HG03460 (cell line): Measurements from ENCODE around the gene THTPA.

Source experiments
- ATAC-seq: cut with Tn5 transposase; IDR thresholded peaks from one replicate; pipeline ENCODE4 v1.9.1; 2021; ENCODE audit not compliant: unreplicated experiment

Gene THTPA

DNA sequence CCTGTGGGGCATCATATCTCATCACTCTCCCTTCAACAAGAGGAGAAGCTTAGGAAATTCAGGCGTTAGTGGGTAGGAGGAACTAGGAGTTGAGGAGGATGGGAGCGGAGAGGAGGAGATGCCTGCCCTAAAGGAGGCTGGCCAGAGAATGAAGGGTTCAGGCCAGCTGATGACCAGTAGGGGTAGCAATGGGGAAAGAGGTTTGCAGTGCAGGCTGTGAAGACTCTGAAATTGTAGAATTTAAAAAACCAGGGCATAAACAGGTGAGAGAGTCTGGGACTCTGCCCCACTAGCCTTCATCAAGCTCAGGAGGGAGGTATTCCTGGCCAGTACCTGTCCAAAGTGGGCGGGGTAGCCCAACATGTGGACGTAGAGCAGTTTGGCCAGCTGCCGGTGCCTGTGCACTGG, 10.7 kb downstream of the THTPA start:
- ATAC-seq, result no peak

DNA sequence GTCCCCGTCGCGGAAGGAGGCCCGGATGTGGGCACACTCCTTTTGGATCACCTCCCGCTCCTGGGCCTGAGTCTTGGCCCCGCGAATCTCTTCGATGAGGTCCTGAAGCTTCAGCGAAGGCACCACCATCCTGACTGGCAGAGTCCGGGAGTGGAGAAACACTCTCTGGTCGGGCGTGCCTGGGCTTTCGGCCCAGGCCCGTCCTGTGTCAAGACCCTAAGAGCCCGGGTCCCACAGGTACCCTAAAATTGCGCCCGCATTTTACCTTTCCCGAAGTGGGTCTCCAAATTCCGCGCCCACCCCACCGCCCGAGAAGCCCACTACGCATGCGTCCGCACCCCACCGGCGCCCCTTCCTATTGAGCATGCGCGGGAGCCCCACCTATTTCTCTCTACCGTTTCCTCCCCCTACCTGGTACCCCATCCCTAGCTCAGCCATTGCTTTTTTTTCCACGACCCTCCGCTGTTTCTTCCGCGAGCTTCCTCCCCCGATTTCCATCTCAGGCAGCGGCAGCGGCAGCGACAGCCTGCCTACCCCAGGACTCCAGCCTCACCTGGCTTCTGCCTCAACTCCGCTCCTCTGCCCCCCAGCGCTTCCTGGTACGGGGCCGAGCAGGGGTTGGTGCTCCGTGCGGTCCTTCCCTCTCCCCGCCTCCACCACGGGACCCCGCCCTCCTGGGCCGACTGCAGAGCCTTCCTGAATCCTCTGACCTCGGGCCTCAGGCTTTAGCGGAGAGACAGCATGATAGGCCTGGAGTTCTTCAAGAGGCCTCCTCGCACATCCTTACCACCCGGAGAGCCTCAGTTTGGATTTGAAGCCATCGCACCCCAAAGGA, 11.3 kb downstream of the THTPA start, which contains the start of gene AP1G2:
AP1G2 (minus strand) TSS at position 606 of the 835 bp plus-strand sequence; CDS start at position 129, 477 bp downstream.
- peak; percentile 89 for ATAC-seq

DNA sequence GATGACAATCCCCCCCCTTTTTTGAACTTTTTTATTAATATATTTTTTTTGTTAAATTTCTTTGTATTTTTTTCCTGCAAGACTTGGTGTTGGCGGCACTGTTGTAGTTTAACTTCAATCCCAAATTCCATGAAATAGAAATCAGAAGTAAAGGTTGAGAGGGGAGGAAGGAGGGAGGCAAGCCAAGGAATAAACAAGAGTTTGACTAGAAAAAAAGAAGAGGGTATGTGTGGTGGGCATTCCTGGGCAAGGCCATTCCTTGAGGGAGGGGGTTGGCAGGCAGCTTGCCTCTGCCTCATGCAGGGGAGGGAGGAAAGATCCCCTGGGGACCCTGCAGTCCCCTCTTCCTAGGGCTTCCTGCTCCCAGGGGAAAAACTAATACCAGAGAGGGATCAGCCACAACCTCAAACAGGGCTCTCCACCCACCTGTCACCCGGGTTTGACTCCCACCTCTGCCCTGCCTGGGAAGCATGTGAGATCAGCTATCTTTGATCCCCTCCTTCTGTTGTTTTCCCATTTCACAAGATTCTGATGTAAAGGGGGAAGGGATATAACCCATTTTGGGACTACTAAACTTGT, 12.0 kb downstream of the THTPA start:
- no peak for ATAC-seq

DNA sequence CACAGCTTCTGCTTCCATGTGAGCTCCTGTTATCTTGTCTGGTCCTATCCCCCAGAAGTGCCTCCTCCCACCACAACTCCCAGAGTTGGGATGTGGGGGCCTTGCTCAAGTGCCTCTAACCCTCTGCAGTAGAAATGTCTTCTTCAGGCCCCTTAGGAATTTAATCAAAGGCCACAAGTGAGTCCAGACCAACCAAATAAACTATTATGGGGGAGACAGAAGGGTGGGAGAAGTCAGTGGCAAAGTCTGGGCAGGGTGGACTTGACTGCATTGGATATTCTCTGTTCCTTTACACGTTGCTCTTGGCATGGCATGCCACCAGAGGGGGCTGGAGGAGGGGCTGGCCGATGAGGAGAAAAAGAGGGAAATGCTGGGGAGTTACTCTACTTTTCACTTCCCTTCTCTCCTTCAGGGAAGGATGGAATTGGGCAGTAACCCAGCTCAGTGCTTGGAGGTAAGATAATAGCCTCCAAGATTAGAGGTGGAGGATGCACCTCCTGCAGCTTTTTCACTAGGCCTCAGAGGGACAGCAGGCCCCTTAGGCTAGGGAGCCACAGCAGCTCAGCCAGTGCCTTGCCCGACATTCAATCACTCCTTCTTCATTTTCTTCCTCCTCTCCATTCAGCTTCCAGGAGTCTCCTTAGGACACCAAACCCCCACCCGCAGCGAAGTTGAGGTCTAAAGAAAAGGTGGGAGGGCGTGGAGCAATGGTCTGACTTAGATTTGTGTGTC, 12.7 kb downstream of the THTPA start:
- ATAC-seq, result no peak

DNA sequence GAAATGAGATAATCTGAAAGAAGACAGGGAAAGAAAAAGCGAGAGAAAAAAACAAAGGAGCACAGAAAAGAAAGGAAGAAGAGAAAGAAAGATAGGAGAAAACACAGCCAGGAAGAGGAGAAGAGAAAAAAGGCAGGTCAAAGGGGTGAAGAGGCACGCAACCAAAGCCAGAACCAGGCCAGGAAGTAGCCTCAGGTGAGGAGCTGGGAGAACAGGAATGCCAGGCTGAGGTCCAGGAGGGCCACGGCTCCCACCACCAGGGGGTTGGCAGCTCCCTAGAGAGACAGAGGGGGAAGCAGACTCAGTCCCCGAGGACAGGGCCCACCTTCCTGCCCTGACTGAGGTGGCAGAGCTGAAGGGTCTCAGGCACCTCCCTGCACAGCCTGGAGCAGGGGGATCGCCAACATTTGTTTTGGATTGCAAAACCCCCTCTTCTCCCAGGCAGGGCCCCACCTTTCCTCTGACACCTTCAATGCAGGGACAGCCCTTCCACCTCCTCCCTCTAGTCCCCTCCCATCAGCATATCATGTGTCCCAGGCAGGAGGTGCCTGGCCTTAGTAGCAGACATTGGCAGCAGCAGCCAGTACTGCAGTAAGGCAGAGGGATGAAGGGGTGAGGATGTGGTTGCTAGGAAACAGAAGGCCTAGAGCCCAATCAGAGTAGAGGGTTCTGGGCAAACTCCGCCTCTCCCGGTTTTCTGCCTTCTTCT, 13.5 kb downstream of the THTPA start:
- ATAC-seq, result no peak

DNA sequence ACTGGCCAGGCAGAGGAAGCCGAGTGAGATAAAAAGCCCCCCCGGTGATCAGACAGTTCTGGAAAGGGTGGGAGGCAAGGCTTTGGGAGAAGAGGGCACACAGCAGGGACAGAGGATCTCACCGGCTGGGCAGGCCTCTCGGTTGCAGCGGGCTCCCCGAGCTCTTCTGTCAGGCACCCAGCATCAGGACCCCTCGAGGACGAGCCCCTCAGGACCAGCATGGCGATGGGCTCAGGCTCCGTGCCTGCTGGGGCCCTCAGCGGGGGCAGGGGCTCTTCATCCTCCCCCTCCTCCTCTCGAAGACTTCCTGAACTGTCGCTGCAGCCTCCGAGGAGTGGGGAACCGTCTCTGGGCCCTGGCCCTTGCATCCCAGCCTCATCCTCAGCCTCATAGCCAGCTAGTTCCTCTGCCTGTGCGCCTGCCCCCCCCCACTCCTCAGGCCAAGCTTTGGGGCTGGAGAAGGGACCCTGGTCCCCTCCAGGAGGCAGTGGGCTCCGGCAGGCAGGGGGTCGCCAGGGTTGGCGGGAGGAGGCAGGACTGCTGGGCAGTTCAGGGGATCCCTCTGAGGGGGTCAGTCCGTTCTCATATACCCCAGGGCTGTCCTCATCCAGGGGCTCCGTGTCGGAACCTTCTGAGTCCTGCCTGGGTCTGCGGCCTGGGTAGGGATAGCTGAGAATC, 14.9 kb downstream of the THTPA start:
- ATAC-seq, result no peak

DNA sequence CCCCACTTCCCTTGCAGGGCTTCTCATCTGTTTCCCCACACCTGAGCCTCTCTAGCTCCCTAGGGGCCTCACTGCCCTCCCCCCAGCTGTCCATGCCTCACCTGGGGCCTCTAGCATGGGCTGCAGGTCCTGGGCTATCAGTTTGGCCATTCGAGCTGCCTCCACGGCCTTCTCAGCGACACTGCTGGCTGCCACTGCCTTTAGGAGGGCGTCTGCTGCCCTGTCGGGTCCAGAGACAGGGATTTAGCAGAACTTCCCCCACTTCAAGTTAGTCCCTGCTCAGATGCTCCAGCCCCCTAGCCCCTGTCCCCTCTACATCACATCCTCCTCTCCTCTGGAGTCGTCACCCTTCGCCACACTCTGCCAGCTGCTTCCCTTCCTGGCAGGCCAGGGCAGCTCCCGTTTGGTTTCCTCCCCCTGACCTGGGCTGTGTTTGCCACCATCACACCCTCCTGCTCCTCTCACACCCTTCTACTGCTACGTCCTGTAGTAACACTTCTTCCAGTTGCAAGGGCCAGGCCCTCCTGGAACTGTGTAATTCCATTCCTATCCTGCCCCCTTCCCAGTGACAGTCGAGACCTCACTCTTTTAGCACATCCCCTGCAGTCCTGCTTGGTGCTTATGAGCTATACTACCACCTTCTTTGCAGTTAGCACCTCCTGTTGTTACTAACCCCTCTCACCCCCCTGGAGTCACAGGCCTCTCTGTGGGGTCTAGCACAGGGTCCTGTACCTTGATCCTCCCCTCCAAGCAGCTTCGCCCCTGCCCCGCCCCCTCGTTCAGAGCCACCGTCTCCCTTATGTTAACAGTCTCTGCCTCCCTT, 15.8 kb downstream of the THTPA start:
- no peak for ATAC-seq

DNA sequence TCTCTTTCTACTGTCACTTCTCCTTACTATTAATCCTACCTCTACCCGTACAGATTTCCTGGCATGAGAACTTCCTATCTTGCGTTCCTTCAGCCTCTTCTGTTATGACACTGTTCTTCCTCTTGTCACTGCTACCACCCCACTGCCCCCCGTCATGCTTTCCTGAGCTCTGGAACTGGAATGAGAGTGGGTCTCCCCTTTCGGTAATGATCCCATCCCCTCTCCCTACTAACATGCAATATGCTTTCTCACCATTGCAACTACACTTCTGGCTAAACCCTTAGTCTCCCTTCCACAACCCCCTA, 16.4 kb downstream of the THTPA start:
- no peak for ATAC-seq

DNA sequence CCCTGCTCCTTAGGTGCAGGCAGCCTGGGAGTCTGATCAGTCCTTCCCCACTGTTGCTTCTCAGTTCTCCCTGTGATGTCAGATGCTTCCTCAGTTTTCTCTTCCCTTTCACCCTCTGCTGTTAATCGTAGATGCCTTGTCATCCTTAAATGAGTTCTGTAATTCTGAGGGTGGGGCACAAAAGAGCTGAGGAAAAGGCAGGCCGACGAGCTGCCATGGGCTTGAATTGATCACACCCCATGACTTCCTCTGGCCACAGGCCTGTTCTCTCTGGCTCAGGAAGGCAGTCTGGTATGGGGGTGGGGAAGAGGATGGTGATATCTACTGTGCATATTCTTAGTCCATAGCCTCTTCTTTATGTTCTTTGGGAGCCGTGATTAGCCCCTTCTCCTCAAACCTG, 16.8 kb downstream of the THTPA start:
- ATAC-seq, result no peak

DNA sequence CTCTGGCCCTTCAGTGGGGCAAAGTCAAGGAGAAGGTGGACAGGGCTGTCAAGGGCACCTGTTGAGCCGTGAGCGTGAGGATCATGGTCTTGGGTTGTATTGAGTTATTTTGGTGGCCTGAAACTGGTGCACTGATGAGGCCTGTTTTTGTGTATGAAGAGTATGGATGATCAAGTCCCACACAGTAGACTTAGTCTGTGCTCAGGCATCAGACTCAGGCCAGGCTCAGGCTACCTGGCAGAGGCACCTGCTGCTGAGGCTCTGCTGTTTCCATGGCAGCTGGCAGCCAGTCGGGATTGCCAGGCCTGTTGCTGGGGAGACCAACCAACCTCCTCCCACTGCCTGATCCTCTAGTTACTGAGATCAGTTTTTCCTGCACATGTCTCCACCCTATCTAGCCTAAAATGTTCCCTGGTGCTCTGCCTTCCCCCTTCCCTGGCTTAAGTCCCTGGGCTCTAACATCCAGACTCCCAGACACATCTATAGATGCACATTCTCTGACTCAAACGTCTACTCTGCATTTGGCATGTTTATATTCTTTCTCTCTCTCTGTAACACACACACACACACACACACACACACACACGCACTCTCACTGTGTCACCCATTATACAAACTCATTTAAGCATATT, 17.4 kb downstream of the THTPA start:
- ATAC-seq, result no peak

DNA sequence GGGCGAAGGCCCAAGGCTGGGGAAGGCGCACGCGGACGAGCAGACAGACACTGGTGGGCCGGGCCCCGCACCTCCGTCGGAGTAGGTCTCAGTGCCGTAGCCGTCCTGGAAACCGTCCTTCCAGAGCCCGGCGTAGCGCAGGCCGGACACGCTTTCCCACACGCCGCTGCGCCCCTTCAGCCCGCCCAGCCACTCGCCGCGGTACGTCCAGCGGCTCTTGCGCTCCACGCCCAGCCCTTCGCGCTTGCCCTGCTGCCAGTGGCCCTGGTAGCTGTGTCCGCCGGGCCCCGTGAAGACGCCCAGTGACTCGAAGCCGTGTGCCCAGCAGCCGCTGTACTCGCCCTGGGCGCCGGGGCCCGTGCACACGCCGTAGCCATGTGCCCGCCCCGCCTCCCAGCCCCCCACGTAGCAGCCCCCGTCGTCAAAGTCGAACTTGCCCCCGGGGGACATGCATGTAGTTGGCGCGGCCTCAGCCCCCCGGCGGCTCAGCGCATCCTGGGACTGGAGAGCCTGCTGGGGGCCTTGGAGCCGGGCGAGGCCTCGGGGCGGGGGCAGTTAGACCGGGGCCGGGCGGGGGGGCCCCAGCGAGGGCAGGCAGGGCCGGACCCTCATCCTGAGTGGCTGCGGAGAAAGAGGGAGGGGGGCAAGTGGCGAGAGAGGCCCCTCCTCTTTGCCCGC, 21.1 kb downstream of the THTPA start:
- ATAC-seq, result no peak

DNA sequence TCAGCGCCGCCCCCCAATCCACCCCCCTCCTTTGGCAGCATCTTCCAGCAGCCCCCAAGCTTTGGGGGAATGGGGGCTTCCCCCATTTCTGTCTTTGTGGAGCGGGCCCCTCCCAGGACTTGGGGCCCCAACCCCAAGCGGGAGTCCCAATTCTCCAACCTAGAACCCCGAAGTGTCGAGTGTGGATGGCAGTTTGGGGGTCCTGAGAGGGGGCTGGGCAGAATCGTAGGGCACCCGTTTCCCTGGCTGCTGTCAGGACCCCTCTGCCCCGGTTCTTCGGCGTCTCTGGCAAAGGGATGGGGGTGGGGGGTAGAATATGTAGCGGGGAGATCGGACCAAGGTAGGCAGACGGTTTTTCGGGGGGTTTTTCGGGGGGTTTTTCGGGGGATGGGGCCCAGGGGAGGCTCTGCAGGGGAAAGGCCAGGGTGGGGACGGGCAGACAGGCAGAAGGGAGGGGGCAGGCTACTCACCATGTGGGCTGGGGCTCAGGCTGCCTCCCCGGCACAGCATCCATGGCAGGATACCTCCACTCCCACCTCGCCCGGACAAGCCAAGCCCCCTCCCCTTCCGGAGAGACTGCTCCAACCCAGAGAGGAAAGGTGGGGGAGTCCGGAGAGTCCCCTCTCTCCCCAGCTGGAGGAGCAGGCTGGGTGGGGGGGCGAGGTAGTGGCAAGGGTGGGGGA, 21.8 kb downstream of the THTPA start:
- ATAC-seq, result no peak

DNA sequence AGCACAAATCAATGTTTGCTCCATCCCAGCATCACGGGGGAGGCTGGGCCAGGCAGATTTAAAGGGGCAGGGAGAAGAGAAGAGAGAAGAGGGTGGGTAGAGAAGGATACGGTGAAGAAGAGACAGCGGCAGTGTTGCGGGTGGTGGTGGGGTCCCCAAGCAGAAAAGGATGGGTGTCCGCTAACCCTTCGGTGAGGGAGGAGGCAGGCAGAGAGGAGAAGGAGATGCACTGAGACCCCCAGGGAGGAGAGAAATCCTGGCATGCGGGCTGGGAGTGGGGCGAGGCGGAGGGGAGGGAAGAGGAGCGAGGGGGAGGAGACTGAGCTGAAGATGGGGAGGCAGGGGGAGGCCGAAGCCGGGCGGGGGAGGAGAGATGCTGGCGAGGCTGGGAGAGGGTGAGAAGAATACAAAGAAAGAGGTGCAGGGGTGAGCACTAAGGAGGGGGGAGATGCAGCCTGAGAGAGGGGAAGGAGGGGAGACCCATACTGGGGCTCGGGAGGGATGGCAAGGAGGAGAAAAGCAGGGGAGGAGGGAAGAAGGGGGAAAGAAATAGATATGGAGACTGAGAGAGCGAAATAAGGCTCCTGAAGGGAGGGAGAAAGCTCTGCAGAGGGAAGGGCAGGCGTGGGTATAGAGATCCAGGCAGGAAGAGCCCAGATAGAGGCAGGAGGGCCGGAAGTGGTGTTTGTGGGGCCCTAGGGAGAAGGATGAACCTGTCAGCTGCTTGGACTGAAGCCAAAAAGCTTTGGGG, 22.7 kb downstream of the THTPA start, which contains the start of gene JPH4:
JPH4 (minus strand) TSS at position 231 of the 751 bp plus-strand sequence. CDS start 1,337 bp downstream, outside the sequence.
- no peak for ATAC-seq

DNA sequence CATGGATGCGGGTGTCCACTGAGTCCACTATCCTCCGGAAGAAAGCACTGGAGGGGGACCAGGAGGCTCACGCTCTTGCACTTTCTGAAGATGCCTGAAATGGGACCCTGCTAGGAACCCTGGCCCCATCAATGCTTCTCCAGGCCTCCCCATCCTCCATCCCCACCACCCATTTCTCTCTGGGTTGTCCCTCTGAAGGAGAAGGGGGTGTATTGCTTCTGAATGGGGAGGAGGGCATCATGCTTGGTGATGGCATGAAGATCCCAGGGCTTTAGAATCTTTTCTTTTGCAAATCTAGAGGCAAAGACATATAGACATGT, 23.2 kb downstream of the THTPA start:
- no peak for ATAC-seq

DNA sequence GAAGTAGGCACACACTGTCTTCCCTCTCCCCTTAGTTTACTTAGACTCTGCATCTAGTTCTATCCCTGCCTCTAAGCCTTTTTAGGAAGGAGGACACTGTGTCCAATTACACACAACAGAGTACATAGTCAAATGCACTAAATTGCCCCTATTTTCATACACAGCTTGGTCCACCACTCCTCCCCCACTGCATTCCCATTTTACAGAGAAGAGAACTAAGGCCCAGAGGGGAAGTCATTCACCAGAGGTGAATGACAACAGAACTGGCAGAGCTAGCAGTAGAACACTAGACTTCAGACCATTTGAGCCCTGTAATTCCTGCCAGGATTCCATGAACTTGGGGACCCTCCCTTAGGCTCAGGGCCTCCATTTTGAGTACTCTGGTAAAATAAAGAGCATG, 23.7 kb downstream of the THTPA start:
- ATAC-seq, result no peak

DNA sequence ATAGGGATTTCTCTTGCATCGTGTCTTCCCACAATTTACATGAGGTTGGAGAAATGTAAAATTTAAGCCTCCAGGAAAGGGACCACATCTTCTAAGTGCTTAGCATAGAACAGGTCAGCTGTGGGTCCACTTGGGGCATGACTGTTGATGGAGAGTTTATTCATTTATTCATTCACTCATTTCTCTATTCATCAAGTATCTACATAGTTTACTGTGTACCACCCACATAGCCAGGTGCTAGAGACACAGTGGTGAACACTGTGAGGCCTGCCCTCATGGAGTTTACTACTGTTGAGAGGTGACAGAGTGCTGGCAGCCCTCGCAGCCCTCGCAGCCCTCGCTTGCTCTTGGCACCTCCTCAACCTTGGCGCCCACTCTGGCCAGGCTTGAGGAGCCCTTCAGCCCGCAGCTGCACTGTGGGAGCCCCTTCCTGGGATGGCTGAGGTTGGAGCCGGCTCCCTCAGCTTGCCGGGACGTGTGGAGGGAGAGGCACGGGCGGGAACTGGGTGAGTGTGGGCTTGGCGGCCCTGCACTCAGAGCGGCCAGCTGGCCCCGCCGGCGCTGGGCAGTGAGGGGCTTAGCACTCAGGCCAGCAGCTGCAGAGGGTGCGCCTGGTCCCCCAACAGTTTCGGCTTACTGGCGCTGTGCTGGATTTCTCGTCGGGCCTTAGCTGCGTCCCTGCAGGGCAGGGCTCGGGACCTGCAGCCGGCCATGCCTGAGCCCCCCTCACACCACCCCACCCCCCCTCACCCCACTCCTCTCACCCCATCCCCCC, 24.3 kb downstream of the THTPA start:
- no peak for ATAC-seq

DNA sequence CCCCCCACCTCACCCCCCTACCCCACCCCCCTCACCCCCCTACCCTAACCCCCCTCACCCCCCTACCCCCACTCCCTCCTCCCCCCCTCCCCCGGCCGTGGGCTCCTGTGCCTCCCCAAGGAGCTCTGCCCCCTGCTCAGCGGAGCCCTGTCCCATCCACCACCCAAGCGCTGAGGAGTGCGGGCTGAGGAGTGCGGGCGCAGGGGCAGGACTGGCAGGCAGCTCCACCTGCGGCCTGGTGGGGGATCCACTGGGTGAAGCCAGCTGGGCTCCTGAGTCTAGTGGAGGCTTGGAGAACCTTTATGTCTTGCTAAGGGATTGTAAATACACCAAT, 24.8 kb downstream of the THTPA start:
- no peak for ATAC-seq
